ENCODE data around the gene TOR3A.

TOR3A gene

GRCh38 chr1:179042700-179043099, 39.2 kb upstream of the TOR3A start:
- no peaks in the 10 kb centered on the region for H3K36me3 ChIP-seq (ENCODE audit: control insufficient read depth, low read length)

GRCh38 chr1:179043266-179043665, 38.6 kb upstream of the TOR3A start:
- H3K4me3 ChIP-seq (ENCODE audit: low read length): no peak overlapping the region
- peaks cover 10% of the 10 kb centered on the region; the same call in 1 of the 2 replicates for H3K9me3 ChIP-seq (ENCODE audit: control insufficient read depth, insufficient read depth, low read length)
- H3K27ac ChIP-seq (ENCODE audit: low read depth, low read length): no peak overlapping the region
- peaks cover 9% of the 10 kb centered on the region for H3F3A ChIP-seq (ENCODE audit: control insufficient read depth, insufficient read depth)
- H3K4me2 ChIP-seq (ENCODE audit: low read length): no peak overlapping the region
- H3K4me1 ChIP-seq (ENCODE audit: control insufficient read depth, low read length): peaks cover 12% of the 10 kb centered on the region
- H3K79me2 ChIP-seq (ENCODE audit: control insufficient read depth, low read length): peaks cover 35% of the 10 kb centered on the region
- no peak for TF ChIP-seq EZH2phosphoT487 (IDR thresholded peaks at IDR 0.05; ENCODE audit: borderline replicate concordance, low read length)
- TF ChIP-seq, protein P1, sequence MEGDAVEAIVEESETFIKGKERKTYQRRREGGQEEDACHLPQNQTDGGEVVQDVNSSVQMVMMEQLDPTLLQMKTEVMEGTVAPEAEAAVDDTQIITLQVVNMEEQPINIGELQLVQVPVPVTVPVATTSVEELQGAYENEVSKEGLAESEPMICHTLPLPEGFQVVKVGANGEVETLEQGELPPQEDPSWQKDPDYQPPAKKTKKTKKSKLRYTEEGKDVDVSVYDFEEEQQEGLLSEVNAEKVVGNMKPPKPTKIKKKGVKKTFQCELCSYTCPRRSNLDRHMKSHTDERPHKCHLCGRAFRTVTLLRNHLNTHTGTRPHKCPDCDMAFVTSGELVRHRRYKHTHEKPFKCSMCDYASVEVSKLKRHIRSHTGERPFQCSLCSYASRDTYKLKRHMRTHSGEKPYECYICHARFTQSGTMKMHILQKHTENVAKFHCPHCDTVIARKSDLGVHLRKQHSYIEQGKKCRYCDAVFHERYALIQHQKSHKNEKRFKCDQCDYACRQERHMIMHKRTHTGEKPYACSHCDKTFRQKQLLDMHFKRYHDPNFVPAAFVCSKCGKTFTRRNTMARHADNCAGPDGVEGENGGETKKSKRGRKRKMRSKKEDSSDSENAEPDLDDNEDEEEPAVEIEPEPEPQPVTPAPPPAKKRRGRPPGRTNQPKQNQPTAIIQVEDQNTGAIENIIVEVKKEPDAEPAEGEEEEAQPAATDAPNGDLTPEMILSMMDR (IDR thresholded peaks at IDR 0.05; ENCODE audit: low read depth, low read length, poor library complexity, severe bottlenecking): no peak
- H3K27me3 ChIP-seq (ENCODE audit: control insufficient read depth, low read length): no peaks in the 10 kb centered on the region
- no peaks in the 10 kb centered on the region for H3K36me3 ChIP-seq (ENCODE audit: control insufficient read depth, low read length)
- H3K9me2 ChIP-seq (replicated peaks; ENCODE audit: control insufficient read depth, low read length): no peaks in the 10 kb centered on the region
- H4K20me1 ChIP-seq (ENCODE audit: control insufficient read depth, insufficient read depth, low read depth, low read length): no peaks in the 10 kb centered on the region

More at GRCh38 chr1:179042700-179043099, 39.2 kb upstream of the TOR3A start:
- TF ChIP-seq EZH2phosphoT487 (IDR thresholded peaks at IDR 0.05; ENCODE audit: borderline replicate concordance, low read length): no peak
- TF ChIP-seq, protein P1 (IDR thresholded peaks at IDR 0.05; ENCODE audit: low read depth, low read length, poor library complexity, severe bottlenecking): no peak
- Histone ChIP-seq H3K4me2 (ENCODE audit: low read length) (no peak overlapping the region), H3K4me3 (ENCODE audit: low read length) (no peak overlapping the region), H3K27me3 (ENCODE audit: control insufficient read depth, low read length) (no peaks in the 10 kb centered on the region), H3K9me3 (ENCODE audit: control insufficient read depth, insufficient read depth, low read length) (peaks cover 10% of the 10 kb centered on the region; the same call in 1 of the 2 replicates), H3K27ac (ENCODE audit: low read depth, low read length) (no peak overlapping the region), H3F3A (ENCODE audit: control insufficient read depth, insufficient read depth) (peaks cover 10% of the 10 kb centered on the region), H3K4me1 (ENCODE audit: control insufficient read depth, low read length) (peaks cover 17% of the 10 kb centered on the region), H3K79me2 (ENCODE audit: control insufficient read depth, low read length) (peaks cover 41% of the 10 kb centered on the region), H3K9me2 (replicated peaks; ENCODE audit: control insufficient read depth, low read length) (no peaks in the 10 kb centered on the region), H4K20me1 (ENCODE audit: control insufficient read depth, insufficient read depth, low read depth, low read length) (no peaks in the 10 kb centered on the region)

DNA sequence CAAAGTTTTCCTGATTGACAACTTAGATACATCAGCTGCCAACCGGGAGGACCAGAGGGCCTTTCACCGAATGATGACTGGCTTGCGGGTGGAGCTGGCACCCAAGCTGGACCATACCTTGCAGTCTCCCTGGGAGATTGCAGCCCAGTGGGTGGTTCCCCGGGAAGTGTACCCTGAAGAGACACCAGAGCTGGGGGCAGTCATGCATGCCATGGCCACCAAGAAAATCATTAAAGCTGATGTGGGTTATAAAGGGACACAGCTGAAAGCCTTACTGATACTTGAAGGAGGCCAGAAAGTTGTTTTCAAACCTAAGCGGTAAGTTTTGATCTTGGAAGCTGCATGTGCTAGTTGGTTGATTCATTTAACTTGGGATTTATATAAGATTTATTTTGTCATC, 38.0 kb upstream of the TOR3A start:
- Histone ChIP-seq H3K9me2 (replicated peaks; ENCODE audit: control insufficient read depth, low read length) (no peaks in the 10 kb centered on the region), H3K79me2 (ENCODE audit: control insufficient read depth, low read length) (peaks cover 29% of the 10 kb centered on the region), H3F3A (ENCODE audit: control insufficient read depth, insufficient read depth) (peaks cover 3% of the 10 kb centered on the region), H3K4me1 (ENCODE audit: control insufficient read depth, low read length) (peaks cover 5% of the 10 kb centered on the region), H3K4me2 (ENCODE audit: low read length) (no peak overlapping the region), H3K36me3 (ENCODE audit: control insufficient read depth, low read length) (no peaks in the 10 kb centered on the region), H3K4me3 (ENCODE audit: low read length) (no peak overlapping the region), H4K20me1 (ENCODE audit: control insufficient read depth, insufficient read depth, low read depth, low read length) (no peaks in the 10 kb centered on the region), H3K9me3 (ENCODE audit: control insufficient read depth, insufficient read depth, low read length) (peaks cover 10% of the 10 kb centered on the region; the same call in 1 of the 2 replicates), H3K27me3 (ENCODE audit: control insufficient read depth, low read length) (no peaks in the 10 kb centered on the region), H3K27ac (ENCODE audit: low read depth, low read length) (no peak overlapping the region)
- no peak for TF ChIP-seq EZH2phosphoT487 (IDR thresholded peaks at IDR 0.05; ENCODE audit: borderline replicate concordance, low read length)
- TF ChIP-seq, protein P1 (IDR thresholded peaks at IDR 0.05; ENCODE audit: low read depth, low read length, poor library complexity, severe bottlenecking): no peak

All from DOHH2 (cell line).